ENCODE data around the gene PRXL2A. TPM values are rescaled to one million over a fixed set of nuclear protein-coding genes. Genes with fewer than 3 reads are reported as not detected.

Gene PRXL2A
- total RNA-seq, 4 donors from 2014 or later: 65.1 to 106 (median 89.0) TPM

- H3K4me3 ChIP-seq (ENCODE audit: low read depth, poor library complexity, severe bottlenecking): no peak overlapping the region
- intact Hi-C loops (cut with DNase I; ENCODE audit: low total_unique reads): no loop called here
- TF ChIP-seq POLR2A (IDR thresholded peaks at IDR 0.05) (no peak), CTCF (IDR thresholded peaks at IDR 0.05) (no peak)
- 76 to 88% methylated on average over 10 of the region's 10 CpGs for whole genome bisulfite sequencing, 2 donors
- DNase-seq (ENCODE audit: low spot score in 2 of 2): peak in 1 of 2 donors; percentile 84
Measured at GRCh38 chr10:80485076-80485945, 77.0 kb downstream of the PRXL2A start.

DNA sequence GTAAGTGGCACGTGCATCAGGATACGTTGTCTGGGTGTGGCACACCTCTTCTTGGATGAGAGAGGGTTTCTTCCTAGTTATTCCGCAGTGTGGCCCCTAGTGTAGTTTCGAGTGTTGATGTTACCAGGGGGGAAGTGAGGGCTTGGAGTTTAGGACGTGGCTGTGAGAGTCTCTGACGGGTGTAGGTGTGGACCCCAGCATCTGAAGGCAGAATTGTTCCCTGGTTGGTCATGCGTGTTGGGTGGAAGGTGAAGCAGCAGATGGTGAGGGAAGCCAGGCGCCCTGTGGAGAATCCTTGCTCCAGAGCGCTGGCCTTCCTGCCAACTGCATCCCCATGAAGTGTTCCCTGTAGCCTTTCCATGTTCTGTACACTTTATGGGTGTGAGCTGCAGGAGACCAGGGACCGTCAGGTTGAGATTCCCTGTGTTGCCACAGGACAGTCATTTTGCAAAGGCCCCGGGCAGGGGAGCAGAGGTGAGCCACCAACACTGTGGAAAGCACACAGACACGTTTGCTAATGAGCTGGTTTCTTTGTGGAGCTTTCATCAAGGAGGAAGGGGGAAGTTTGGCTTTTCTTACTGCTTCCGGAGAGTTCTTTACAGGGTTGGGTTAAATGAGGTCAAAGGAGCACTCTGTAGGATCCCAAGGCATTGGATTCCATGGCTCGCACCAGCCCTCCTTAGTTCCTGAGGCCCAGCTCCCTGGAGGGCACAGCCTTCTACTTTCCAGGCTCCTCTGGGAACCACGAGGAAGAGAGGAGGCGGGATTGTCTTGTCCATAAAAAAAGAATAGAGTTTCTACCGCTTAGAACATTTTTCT, 77.8 kb downstream of the PRXL2A start:
- DNase-seq (ENCODE audit: low spot score in 2 of 2): peak; percentile 28 to 81
- no peak overlapping the region for H3K4me3 ChIP-seq (ENCODE audit: low read depth, poor library complexity, severe bottlenecking)
- TF ChIP-seq POLR2A (IDR thresholded peaks at IDR 0.05) (no peak), CTCF (IDR thresholded peaks at IDR 0.05) (no peak)
- intact Hi-C loops (cut with DNase I; ENCODE audit: low total_unique reads): no loop called here
- WGBS, 2 donors: 53 to 62% methylated on average over 17 of the region's 17 CpGs

Other genes starting within 250 kb of the PRXL2A start
- 100 to 1,000 TPM in 2 of 4 donors, 10 to 100 TPM in 2; 68.4 to 109 (median 100) TPM for gene ANXA11, start 203.0 kb upstream of the PRXL2A start, total RNA-seq
- gene MAT1A, start 118.9 kb upstream of the PRXL2A start, total RNA-seq: 10 to 100 TPM in 1 of 4 donors, 1 to 10 TPM in 3; 4.6 to 12.1 (median 6.6) TPM
- gene DYDC1, start 51.8 kb upstream of the PRXL2A start, total RNA-seq: not detected
- under 1 TPM in 1 of 4 donors, not detected in 3; 0.42 TPM for gene DYDC2, start 51.8 kb upstream of the PRXL2A start, total RNA-seq
- gene TSPAN14, start 45.8 kb downstream of the PRXL2A start, total RNA-seq: 100 to 1,000 TPM; 103 to 168 (median 131) TPM
- gene SH2D4B, start 129.4 kb downstream of the PRXL2A start, total RNA-seq: under 1 TPM in 1 of 4 donors, not detected in 3; 0.13 TPM

Data from lower leg skin (tissue), 4 donors.